ENCODE results near the gene LRBA. TPM values are rescaled to one million over a fixed set of nuclear protein-coding genes. Genes with fewer than 3 reads are reported as not detected.

The LRBA gene
- total and polyA plus RNA-seq, 2 of the 4 experiments (the other 2 are of a cell fraction) = 10.2 to 51.6 TPM

- no peak for TF ChIP-seq MXI1 (IDR thresholded peaks at IDR 0.05; ENCODE audit: borderline replicate concordance, low read depth, low read length)
Observed at GRCh38 chr4:150256841-150257730, 758.0 kb downstream of the LRBA start (continued).

GRCh38 chr4:150256225-150256620 is 758.9 kb downstream of the LRBA start:
- Histone ChIP-seq H3K79me1 (ENCODE audit: low read depth in 1 of 2, low read length in 2 of 2) (no peaks in the 10 kb centered on the region), H3K4me1 (ENCODE audit: control insufficient read depth, insufficient read depth, low read length) (peaks cover 4% of the 10 kb centered on the region; the same call in 1 of the 2 replicates), H4K5ac (ENCODE audit: low read depth, low read length) (no peak overlapping the region), H2AK9ac (replicated peaks; ENCODE audit: low read depth, low read length, poor library complexity) (no peak overlapping the region), H3K23ac (ENCODE audit: low read depth, low read length) (no peak overlapping the region), H3K27ac (ENCODE audit: insufficient read depth, low read length) (no peak overlapping the region), H2AK5ac (ENCODE audit: low read depth, low read length) (no peak overlapping the region), H4K8ac (ENCODE audit: low read depth in 2 of 2, low read length in 2 of 2) (no peak overlapping the region), H3K4ac (ENCODE audit: low read depth, low read length) (no peak overlapping the region), H3K14ac (replicated peaks; ENCODE audit: low read depth, low read length) (no peak overlapping the region), H4K91ac (ENCODE audit: insufficient read depth, low read depth, low read length) (no peak overlapping the region), H3K9me1 (ENCODE audit: insufficient read depth, low read length) (no peaks in the 10 kb centered on the region; the same call in 1 of the 2 replicates), H2BK5ac (ENCODE audit: low read depth, low read length, poor library complexity, severe bottlenecking) (no peak overlapping the region), H3K18ac (ENCODE audit: low read depth, low read length) (no peak overlapping the region), H3K4me2 (ENCODE audit: low read depth, low read length) (no peak overlapping the region), H2BK20ac (ENCODE audit: low read depth, low read length) (no peak overlapping the region), H2AFZ (replicated peaks; ENCODE audit: low read length, poor library complexity) (no peak overlapping the region), H4K20me1 (ENCODE audit: insufficient read depth, low read length) (no peaks in the 10 kb centered on the region), H3K4me3 (ENCODE audit: insufficient read depth, low read depth, low read length) (no peak overlapping the region), H2BK120ac (ENCODE audit: low read depth, low read length) (no peak overlapping the region), H3K36me3 (ENCODE audit: control insufficient read depth, insufficient read depth, low read length) (peaks cover 19% of the 10 kb centered on the region), H3K9ac (ENCODE audit: low read depth, low read length) (no peak overlapping the region), H2BK15ac (ENCODE audit: low read depth, low read length) (no peak overlapping the region), H3K9me3 (ENCODE audit: control insufficient read depth, insufficient read depth, low read length) (no peaks in the 10 kb centered on the region), H3K56ac (ENCODE audit: extremely low read depth, insufficient read depth, low read length) (no peak overlapping the region), H3K27me3 (ENCODE audit: control insufficient read depth, insufficient read depth, low read length) (no peaks in the 10 kb centered on the region)
- TF ChIP-seq, protein P1, sequence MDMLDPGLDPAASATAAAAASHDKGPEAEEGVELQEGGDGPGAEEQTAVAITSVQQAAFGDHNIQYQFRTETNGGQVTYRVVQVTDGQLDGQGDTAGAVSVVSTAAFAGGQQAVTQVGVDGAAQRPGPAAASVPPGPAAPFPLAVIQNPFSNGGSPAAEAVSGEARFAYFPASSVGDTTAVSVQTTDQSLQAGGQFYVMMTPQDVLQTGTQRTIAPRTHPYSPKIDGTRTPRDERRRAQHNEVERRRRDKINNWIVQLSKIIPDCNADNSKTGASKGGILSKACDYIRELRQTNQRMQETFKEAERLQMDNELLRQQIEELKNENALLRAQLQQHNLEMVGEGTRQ (IDR thresholded peaks at IDR 0.05; ENCODE audit: low read depth, low read length) = no peak
- TF ChIP-seq MXI1 (IDR thresholded peaks at IDR 0.05; ENCODE audit: borderline replicate concordance, low read depth, low read length) (no peak), RAD21 (IDR thresholded peaks at IDR 0.05; ENCODE audit: low read length) (no peak), CTCF (conservative IDR thresholded peaks at IDR 0.05; ENCODE audit: low read depth, low read length) (no peak), FOS (IDR thresholded peaks at IDR 0.05; ENCODE audit: low read depth, low read length) (no peak), BHLHE40 (IDR thresholded peaks at IDR 0.05; ENCODE audit: low read depth, low read length) (no peak)
- no peak for DNase-seq
- BruUV-seq (replicated peaks) = no TSS peak
- ATAC-seq (ENCODE audit: low read depth) = no peak
- intact Hi-C loops (cut with micrococcal nuclease) = no loop called here
- ChIA-PET CTCF (interaction anchor here (1.5 kb wide), 1 partner anchor 12 kb away, joined by 3 read pairs; no protein-coding TSS in a partner anchor), POLR2A (ENCODE audit: unreplicated experiment) (no interaction called here)
- in situ Hi-C loops (cut with MboI; ENCODE audit: low sequenced_read_pairs) = no loop called here
- WGBS, 2 experiments (ENCODE audit: extremely low coverage in 2 of 2, insufficient read length in 1 of 2) = 79% methylated on average over 13 of the region's 23 CpGs; no CpG with 5 or more reads in 1 of the 2 experiments
- dilution Hi-C loops (cut with HindIII; ENCODE audit: low sequenced_read_pairs, unreplicated experiment) = no loop called here
